Effector memory CD4-positive, alpha-beta T cell (primary cell): Measurements from ENCODE around the gene CPNE6.

Source experiments
- DNase-seq, 3 donors: peaks; one replicate each; pipeline ENCODE4 v3.0.0-alpha.2; 2020
- H3K27ac ChIP-seq: 2 replicates; pipeline ENCODE4 v1.7.0; 2013; ENCODE audit warnings: mild to moderate bottlenecking, low read length, moderate library complexity; ENCODE audit not compliant: insufficient read depth, poor library complexity, severe bottlenecking
- H3K27me3 ChIP-seq: replicated peaks from 2 replicates; pipeline ENCODE4 v1.7.0; 2013; ENCODE audit warnings: mild to moderate bottlenecking, low read length; ENCODE audit not compliant: insufficient read depth, control insufficient read depth, poor library complexity, severe bottlenecking
- H3K36me3 ChIP-seq: 2 replicates; pipeline ENCODE4 v1.7.0; 2013; ENCODE audit warnings: mild to moderate bottlenecking, low read length, moderate library complexity; ENCODE audit not compliant: control insufficient read depth, insufficient read depth
- H3K4me1 ChIP-seq: 2 replicates; pipeline ENCODE4 v1.7.0; 2013; ENCODE audit warnings: low read length, mild to moderate bottlenecking; ENCODE audit not compliant: control insufficient read depth, insufficient read depth, poor library complexity, severe bottlenecking
- H3K4me3 ChIP-seq: 2 replicates; pipeline ENCODE4 v1.7.0; 2013; ENCODE audit warnings: low read length, low read depth, mild to moderate bottlenecking; ENCODE audit not compliant: insufficient read depth, poor library complexity, severe bottlenecking
- H3K9me3 ChIP-seq: 2 replicates; pipeline ENCODE4 v1.7.0; 2013; ENCODE audit warnings: mild to moderate bottlenecking, low read length, moderate library complexity; ENCODE audit not compliant: control insufficient read depth

The CPNE6 gene

GRCh38 chr14:24085215-24085614, 13.9 kb downstream of the CPNE6 start:
- H3K27me3 ChIP-seq, result no peaks in the 10 kb centered on the region
- no peak overlapping the region for H3K4me3 ChIP-seq
- no peak for DNase-seq
- H3K36me3 ChIP-seq, result no peaks in the 10 kb centered on the region
- no peak overlapping the region for H3K27ac ChIP-seq
- no peaks in the 10 kb centered on the region for H3K9me3 ChIP-seq
- peaks cover 12% of the 10 kb centered on the region for H3K4me1 ChIP-seq

GRCh38 chr14:24086193-24086955, 15.0 kb downstream of the CPNE6 start:
- Histone ChIP-seq H3K9me3 (no peaks in the 10 kb centered on the region), H3K27ac (no peak overlapping the region), H3K27me3 (no peaks in the 10 kb centered on the region), H3K36me3 (no peaks in the 10 kb centered on the region), H3K4me3 (no peak overlapping the region), H3K4me1 (peaks cover 4% of the 10 kb centered on the region)
- DNase-seq, result no peak

- H3K36me3 ChIP-seq, result no peaks in the 10 kb centered on the region
- DNase-seq, result no peak
- H3K4me1 ChIP-seq, result no peaks in the 10 kb centered on the region
- H3K27ac ChIP-seq, result no peak overlapping the region
- no peaks in the 10 kb centered on the region for H3K27me3 ChIP-seq
- no peaks in the 10 kb centered on the region for H3K9me3 ChIP-seq
- H3K4me3 ChIP-seq, result no peak overlapping the region
Observed at GRCh38 chr14:24087004-24087403, 15.6 kb downstream of the CPNE6 start.

GRCh38 chr14:24088095-24088494, 16.7 kb downstream of the CPNE6 start:
- H3K9me3 ChIP-seq, result no peaks in the 10 kb centered on the region
- H3K36me3 ChIP-seq, result no peaks in the 10 kb centered on the region
- H3K27ac ChIP-seq, result no peak overlapping the region
- H3K27me3 ChIP-seq, result no peaks in the 10 kb centered on the region
- no peak for DNase-seq
- H3K4me3 ChIP-seq, result no peak overlapping the region
- no peaks in the 10 kb centered on the region for H3K4me1 ChIP-seq

GRCh38 chr14:24089890-24090289, 18.5 kb downstream of the CPNE6 start:
- no peak overlapping the region for H3K4me3 ChIP-seq
- H3K27me3 ChIP-seq, result no peaks in the 10 kb centered on the region
- no peaks in the 10 kb centered on the region for H3K4me1 ChIP-seq
- no peak overlapping the region for H3K27ac ChIP-seq
- no peaks in the 10 kb centered on the region for H3K9me3 ChIP-seq
- DNase-seq, result no peak
- H3K36me3 ChIP-seq, result no peaks in the 10 kb centered on the region

- H3K27ac ChIP-seq, result no peak overlapping the region
- no peaks in the 10 kb centered on the region for H3K9me3 ChIP-seq
- no peaks in the 10 kb centered on the region for H3K36me3 ChIP-seq
- no peak for DNase-seq
- H3K4me3 ChIP-seq, result no peak overlapping the region
- H3K27me3 ChIP-seq, result no peaks in the 10 kb centered on the region
- no peaks in the 10 kb centered on the region for H3K4me1 ChIP-seq
Observed at GRCh38 chr14:24092110-24092504, 20.7 kb downstream of the CPNE6 start.

GRCh38 chr14:24092505-24093206, 21.3 kb downstream of the CPNE6 start:
- Histone ChIP-seq H3K4me1 (no peaks in the 10 kb centered on the region), H3K36me3 (no peaks in the 10 kb centered on the region), H3K27ac (no peak overlapping the region), H3K27me3 (no peaks in the 10 kb centered on the region), H3K9me3 (no peaks in the 10 kb centered on the region), H3K4me3 (no peak overlapping the region)
- no peak for DNase-seq

- H3K27me3 ChIP-seq, result no peaks in the 10 kb centered on the region
- H3K27ac ChIP-seq, result peak overlapping the region; percentile 84
- peaks cover 3% of the 10 kb centered on the region for H3K36me3 ChIP-seq
- DNase-seq, result no peak
- H3K9me3 ChIP-seq, result no peaks in the 10 kb centered on the region
- H3K4me3 ChIP-seq, result peak overlapping the region; percentile 90
- no peaks in the 10 kb centered on the region for H3K4me1 ChIP-seq
Observed at GRCh38 chr14:24093207-24093900, 22.0 kb downstream of the CPNE6 start.

GRCh38 chr14:24093901-24094840, 22.8 kb downstream of the CPNE6 start, which contains the start of gene PCK2:
Gene PCK2 (plus strand): TSS chr14:24094311. CDS start chr14:24094406, 95 bp downstream.
- Histone ChIP-seq H3K4me1 (no peaks in the 10 kb centered on the region), H3K4me3 (peak within 1 kb of the TSS; percentile 90), H3K27me3 (no peaks in the 10 kb centered on the region), H3K9me3 (no peaks in the 10 kb centered on the region), H3K27ac (peak within 1 kb of the TSS; percentile 84), H3K36me3 (peaks cover 7% of the 10 kb centered on the region)
- DNase-seq, result peak; percentile 61 to 70 (median 62)
